HTERT RPE-1 (cell line): Measurements from ENCODE around the gene STMN1.

Source experiments
- in situ Hi-C: fragments of 300-500 bp; cut with MboI; formaldehyde crosslinking; loops from 4 replicates; pipeline ENCODE4 v1.14.3; 2020; ENCODE audit warnings: low sequenced_read_pairs

The STMN1 gene

DNA sequence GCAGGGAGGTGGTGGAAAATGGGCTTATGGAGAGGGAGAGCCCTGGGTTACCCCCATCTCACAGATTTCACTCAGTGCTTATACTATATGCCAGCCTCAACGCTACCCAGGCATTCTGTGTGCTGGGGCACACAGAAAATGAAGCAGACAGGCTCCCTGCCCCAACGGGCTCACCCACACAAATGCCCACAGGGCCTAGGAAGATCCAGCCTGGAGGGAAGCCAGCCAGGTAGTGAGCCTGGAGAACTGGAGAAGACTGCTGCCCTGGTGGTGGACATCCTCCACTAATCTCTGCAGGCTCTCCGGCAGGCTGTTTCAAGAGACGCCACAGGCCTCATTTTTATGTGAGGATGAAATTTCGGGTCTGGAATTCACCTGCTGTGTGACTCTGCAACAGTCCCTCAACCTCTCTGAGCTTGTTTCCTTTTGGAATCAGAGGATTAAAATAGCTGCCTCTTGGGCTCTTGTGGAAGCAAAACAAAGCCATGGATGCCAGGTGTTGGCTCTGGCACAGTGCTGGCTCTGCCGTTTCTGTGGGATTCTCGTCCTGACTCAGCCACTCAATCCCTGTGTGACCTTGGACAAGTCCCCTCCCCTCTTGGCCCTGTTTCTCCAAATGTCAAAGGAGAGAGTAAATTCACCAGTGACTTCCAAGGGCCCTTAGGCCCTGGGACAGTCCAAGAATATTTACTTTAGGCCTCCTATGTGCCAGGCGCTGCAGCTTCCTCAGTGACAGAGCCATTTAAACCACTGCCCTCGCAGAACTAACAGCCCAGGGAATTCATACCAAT is 34.3 kb downstream of the STMN1 start:
- in situ Hi-C loops = no loop called here

DNA sequence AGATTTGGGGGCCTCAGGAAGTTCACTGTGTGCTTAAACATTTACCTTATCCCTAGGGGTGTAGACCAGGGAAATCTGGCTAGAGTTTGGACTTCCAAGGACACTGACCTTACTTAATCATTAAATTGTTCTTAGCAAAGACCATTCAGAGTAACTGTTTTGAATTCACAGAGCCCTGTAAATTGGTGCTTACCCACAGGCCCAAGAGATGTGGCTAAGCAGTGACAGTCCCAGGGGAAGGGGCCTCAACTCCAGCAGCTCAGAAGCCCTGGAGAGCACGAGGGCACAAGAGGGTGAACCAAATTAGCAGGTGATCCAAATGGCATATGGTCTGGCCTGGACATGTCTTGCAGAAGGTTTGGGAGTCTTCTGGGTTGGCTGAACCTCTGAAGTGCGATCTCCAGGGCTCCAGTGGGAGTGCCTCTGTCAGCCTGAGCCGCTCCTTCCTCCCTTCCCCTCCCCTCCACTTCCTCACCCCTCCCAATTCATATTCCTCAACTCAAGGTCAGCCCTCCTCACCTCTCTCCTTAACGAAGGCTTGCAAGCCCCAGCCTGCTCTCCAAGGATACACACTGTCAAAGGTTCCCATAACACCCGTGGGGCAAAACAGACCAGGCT is 35.0 kb downstream of the STMN1 start:
- in situ Hi-C loops = no loop called here

DNA sequence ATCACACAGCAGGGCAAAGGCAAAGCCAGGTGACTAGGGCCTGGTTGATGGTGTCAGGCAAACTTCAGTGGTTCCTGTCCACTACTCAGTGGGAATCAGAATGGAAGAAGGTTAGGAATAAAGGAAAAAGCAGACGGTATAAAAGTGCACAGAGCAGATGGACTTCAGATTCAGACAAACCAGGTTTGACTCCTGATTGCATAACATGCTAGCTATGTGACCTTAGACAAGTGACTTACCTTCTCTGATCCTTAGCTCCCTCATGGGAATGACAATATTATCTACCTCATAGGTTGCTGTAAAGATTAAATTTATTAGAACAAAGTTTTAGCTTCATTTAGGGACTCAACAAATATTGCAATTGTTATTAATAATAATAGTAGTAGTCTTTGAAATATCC is 35.6 kb downstream of the STMN1 start:
- in situ Hi-C loops = no loop called here

DNA sequence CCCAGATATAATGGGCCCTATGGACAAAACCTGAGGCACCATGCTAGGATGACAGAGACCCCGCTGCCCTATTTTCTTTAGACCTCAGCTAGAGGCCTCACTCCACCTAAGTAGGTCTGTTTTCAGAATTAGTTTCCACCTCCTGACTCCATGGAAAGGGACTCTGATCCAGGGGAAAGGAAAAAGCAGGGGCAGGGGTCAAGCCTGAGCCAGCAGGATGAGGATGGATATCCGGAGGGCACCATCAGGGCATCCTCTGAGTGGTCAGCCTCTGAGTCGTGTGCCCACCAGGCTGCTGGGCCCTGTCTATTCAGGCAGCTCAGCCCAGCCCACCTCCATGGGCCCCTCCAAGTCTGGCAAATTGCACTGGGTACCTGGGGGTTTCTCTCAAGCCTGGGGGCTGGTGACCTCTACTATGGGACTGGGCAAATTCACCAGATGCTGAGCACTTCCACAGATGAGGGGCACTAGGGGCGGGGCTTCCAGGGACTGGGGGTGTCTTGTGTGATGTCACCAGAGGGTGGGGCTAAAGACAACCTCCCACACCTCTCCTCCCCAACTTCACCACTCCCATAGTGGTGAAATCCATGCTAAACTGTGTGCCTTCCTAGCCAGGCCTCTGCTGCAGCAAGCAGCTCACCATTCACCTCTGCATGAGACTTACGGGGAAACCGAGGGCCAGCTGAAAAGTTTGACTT is 36.2 kb downstream of the STMN1 start:
- in situ Hi-C loops = no loop called here

DNA sequence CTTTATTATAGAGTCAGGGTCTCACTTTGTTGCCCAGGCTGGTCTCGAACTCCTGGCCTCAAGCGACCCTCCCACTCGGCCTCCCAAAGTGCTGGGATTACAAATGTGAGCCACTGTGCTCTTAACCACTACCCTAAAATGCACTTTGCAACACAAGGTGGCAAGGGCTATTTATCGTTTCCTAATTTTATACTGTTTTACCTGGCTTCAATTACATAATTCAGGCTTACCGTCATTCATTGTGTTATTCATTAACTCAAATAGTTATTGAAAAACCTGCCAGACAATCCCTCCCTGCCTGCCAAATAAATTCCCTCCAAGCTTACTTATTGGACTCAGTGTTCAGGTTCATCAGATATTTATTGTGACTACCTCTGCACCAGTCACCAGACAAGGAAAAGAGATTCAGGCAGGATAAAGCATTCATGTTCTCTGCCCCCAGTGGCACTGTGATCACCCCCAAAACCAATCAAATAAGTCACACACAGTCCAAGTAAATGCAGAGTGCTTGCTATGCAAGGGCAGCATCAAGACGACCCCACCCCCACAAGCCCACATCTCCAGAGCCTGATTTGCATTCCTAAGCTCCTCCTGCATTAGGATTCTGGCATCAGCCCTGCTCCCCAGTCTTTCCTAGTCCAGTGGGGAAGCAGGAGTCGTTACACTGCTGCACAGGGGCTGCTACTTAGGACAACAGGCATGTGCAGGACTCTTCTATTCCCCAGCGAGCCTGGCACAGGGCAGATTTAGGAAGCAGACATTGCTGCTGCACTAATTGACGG is 38.8 kb downstream of the STMN1 start:
- in situ Hi-C loops = no loop called here

DNA sequence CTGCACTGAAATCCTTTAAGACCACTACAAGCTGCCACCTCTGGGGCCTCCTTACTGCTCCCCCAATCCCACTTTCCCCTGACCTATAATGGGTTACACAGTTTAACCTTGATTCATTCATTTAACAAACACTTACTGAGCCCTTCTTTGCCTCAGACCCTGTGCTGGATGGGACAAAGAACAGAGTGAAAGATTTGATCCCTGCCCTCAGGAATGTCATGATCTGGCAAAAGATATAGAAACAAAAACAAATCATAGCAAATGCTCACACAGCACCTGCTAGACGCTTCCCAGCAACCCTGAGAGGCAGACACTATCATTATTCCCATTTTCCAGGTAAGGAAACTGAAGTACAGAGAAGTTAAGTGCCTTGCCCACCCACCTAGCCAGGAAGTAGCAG is 39.9 kb downstream of the STMN1 start:
- in situ Hi-C loops = no loop called here

DNA sequence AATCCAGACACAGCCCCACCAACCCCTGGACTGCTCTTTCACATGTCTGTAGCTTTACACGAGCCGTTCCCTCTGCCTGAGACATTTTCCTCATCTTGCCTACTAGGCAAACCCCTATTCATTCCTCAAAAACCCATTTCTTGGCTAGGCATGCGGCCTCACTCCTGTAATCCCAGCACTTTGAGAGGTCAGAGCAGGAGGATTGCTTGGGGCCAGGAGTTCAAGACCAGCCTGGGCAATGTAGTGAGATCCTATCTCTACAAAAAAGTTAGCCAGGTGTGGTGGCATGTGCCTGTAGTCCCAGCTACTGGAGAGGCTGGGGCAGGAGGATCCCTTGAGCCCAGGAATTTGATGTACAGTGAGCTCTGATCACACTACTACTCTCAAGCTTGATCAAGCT is 41.8 kb downstream of the STMN1 start:
- in situ Hi-C loops = no loop called here

DNA sequence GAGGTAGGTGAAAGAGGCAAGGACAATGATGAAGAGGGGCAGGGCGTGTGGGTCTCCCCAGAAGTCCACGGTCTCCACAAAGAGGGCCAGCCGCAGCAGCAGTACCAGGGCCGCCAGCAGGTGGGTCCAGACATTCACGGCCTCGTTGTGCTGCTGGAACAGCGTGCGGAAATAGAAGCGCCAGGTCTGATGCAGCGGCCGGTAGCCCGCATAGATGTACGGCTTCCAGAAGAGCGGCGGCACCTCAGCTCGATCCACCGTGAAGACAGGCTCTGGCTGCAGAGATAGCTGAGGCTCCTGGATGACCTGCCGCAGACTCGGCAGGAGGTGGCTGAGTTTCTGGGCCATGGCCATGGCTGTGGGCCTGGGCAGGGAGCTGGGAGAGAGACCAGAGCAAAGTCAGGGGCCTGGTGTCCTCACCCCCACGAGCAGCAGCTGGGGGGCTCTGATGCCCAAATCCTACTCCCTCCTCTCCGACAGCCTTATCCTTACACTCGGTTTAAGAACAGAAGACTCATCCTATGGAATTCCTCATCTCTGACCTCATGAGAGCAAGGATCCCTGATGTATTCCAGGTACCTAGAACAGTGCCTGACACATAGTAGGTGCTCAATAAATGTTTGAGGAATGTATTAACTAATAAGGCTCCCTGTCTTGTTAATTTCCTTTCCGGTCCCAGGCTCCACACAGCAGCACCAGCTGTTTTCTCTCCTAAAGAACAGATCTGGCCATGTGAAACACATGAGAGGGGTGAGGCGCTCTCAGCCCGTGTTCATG is 42.5 kb downstream of the STMN1 start:
- in situ Hi-C loops = no loop called here

DNA sequence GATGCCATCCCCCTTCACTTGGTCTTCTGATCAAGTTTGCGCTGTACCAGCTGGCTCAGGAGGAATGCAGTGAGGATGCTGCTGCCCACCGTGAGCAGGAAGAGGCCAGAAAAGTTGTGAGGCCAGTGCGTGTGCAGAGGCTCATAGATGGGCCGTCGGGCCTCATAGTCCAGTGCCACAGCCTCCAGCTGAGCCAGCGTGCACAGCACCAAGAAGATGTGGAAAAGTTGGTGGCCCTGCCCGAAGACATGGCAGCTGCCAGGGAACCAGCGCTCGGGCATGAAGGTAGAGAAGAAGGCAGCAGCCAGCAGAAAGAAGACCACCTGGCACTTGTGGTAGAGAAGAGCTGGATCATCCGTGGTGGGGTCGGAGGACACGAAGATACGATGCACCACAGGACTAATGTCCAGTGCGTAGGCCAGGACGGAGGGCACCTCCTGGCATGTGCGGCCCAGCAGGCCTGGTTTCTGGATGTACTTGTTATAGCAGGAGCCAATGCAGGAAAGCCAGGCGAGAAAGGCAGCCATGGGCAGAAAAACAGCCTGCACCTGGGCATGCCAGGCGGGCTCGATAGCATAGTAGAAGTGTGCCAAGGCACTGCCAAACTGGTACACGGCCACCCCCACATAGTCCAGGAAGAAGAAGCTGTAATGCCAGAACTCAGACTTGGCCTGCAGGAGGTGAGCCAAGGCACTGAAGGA is 43.3 kb downstream of the STMN1 start:
- in situ Hi-C loops = no loop called here

DNA sequence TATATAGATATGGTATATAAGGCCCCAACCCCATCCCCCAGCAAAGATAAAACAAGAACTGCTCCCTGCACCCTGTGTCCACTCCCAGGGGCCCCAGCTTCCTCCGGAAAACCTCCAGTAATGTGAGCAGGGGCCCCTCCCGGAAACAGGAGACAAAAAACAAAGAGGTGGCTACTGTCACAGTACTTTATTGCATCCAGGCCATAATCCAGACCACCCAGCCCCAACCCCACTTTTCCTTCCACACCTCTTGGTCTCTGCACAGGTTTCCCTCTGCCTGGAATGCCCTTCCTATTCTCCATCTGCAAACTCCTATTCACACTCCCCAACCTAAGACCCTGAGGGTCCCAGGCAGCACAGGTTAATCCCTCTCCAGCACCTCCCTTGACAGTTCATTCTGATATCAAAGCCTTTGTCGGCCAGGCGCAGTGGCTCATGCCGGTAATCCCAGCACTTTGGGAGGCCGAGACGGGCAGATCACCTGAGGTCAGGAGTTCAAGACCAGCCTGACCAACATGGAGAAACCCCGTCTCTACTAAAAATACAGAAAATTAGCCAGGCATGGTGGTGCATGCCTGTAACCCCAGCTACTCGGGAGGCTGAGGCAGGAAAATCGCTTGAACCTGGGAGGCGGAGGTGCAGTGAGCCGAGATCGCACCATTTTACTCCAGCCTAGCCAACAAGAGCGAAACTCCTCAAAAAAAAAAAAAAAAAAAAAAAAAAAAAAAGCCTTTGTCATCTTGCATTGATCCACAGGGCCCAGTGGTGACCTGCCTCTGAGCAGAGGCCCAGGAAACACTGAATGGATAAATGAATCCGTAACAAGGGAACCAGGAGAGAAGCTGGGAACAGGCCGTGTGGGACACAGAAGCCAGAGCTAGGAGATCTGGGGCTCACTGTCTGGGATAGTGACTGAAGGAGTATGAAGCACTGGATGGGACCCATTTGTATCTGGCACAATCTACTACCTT is 44.6 kb downstream of the STMN1 start:
- in situ Hi-C loops = no loop called here

DNA sequence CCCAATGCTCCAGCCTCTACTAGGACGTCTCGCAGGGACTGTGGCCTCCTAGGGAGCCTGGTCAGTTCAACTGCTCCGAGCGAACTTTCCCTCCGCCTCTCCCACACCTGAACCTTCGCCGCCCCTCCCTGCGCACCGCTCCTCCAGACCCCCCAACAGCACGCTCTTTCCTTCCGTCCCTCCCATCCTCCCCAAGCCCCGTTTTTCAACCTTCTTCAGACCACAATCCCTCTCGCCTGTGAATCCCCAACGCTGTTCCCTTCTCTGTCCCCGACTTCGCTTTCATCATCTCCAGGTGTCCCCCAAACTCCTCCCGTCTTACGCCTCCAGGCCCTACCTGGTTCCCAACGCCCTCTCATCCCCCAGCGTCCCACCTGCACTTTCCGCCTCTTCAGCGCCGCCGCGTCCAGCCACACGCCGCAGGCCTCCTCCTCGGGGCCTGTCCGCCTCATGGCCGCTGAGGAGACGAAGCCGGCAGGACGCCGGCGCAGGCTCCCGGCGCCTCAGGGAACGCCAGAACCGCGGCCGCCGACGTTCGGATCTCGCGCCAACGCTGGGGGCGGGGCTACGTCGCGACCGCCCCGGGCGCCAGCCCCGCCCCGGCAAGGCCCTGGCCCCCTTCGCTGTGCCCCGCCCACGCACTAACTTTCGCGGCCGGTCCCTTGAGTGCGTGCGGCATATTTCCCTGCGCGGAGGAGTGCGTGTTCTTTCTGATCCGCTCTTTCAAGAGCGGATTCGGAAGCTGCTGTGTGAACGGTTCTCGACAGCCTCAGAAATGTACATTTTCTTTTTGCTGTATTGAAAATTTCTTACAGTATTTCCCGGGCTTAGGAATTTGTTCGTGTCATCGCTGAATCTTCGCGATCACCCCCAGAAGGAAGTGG is 47.1 kb downstream of the STMN1 start, which contains the start of gene AUNIP:
AUNIP (minus strand) TSS at position 552 of the 884 bp plus-strand sequence; CDS start at position 452, 100 bp downstream.
- in situ Hi-C loops = no loop called here

DNA sequence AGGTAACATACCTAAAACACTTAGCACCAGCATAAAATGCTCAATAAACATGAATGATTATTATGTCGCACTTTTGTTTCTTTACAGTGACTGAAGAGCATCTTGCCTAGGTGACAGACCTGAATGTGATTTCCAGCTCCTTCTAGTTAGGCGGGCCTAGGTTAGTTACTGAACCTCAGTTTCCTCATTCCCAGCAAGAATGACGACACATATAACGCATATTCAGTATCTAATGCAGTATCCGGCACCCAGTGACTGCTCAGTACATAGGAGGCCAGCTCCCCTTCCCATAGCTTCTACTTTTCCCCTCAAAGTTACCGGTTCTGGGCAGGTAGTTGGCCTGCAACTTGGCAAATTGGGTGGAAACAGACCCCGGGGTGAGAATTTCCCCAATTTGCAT is 47.7 kb downstream of the STMN1 start:
- in situ Hi-C loops = no loop called here

DNA sequence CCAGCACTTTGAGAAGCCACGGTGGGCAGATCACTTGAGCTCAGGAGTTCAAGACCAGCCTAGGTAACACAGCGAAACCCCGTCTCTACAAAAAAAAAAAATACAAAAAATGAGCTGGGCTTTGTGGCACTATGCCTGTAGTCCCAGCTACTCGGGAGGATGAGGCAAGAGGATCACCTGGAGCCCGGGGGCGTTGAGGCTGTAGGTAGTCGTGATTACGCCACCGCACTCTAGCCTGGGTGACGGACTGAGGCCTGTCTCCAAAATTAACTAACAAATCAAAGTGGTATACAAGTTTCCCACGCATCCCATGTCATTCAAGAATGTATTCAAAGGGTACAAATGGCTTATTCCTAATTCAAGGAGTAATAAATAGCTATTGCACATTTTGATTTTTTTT is 49.4 kb downstream of the STMN1 start:
- in situ Hi-C loops = no loop called here

DNA sequence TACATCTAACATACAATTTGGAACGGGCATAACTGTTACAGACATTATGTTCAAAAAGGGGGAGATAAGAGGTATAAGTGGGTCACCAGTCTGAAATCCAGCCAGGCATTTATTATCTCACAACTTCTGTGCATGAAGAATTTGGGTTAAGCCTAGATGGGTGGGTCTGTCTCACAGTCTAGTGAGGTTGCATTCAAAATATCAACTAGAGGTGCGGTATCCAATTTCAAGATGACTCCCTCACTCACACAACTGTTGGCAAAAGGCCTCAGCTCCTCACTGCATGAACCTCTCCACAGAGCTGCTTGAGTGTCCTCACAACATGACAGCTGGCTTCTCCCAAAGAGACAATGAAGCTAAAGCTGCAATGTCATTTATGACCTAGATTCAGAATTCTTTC is 51.7 kb downstream of the STMN1 start:
- in situ Hi-C loops = no loop called here
